Measurements from ENCODE around the gene GALNTL6. TPM values are rescaled to one million over a fixed set of nuclear protein-coding genes. Genes with fewer than 3 reads are reported as not detected.

The GALNTL6 gene
- total RNA-seq, 1 donor from 2014 or later: not detected

DNA sequence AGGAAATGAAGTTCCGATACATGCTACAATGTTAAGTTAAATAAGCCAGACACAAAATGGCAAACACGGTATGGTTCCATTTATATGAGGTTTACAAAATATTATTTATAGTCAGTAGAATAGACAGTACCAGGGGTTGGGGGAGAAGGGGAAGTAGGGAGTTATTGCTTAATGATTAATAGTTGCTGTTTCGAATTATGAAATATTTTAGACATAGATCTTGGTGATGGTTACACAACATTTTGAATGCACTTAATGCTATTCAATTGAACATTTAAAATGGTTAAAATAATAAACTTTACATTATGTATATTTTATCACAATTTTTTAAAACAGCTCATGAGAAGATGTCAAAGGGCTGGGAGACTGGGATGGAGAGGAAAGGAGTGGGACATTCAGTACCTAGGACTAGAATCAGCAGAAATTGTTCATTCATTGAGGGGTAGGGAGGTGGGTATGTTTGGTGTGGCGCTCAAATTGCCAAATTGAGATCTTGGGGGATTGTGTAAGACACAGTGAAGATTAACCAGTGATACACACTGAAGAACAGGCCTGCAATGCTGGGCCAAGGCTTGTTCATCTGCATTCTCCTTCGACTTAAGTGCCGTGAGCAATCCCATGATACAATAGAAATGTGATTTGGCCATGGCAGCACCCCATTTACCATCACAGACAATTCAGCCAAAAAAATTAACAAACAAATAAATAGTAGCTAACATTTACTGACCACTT, 1189.8 kb downstream of the GALNTL6 start:
- Histone ChIP-seq H3K36me3 (ENCODE audit: control insufficient read depth, insufficient read depth, low read length) (no peaks in the 10 kb centered on the region), H3K4me3 (ENCODE audit: low read depth, low read length) (no peak overlapping the region), H3K27me3 (ENCODE audit: control insufficient read depth, insufficient read depth, low read length) (no peaks in the 10 kb centered on the region)
- TF ChIP-seq, protein P1, sequence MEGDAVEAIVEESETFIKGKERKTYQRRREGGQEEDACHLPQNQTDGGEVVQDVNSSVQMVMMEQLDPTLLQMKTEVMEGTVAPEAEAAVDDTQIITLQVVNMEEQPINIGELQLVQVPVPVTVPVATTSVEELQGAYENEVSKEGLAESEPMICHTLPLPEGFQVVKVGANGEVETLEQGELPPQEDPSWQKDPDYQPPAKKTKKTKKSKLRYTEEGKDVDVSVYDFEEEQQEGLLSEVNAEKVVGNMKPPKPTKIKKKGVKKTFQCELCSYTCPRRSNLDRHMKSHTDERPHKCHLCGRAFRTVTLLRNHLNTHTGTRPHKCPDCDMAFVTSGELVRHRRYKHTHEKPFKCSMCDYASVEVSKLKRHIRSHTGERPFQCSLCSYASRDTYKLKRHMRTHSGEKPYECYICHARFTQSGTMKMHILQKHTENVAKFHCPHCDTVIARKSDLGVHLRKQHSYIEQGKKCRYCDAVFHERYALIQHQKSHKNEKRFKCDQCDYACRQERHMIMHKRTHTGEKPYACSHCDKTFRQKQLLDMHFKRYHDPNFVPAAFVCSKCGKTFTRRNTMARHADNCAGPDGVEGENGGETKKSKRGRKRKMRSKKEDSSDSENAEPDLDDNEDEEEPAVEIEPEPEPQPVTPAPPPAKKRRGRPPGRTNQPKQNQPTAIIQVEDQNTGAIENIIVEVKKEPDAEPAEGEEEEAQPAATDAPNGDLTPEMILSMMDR (IDR thresholded peaks at IDR 0.05; ENCODE audit: insufficient read depth, low read length, severe bottlenecking): no peak
- no peak for FAIRE-seq
- no peak for DNase-seq (ENCODE audit: low read depth)

DNA sequence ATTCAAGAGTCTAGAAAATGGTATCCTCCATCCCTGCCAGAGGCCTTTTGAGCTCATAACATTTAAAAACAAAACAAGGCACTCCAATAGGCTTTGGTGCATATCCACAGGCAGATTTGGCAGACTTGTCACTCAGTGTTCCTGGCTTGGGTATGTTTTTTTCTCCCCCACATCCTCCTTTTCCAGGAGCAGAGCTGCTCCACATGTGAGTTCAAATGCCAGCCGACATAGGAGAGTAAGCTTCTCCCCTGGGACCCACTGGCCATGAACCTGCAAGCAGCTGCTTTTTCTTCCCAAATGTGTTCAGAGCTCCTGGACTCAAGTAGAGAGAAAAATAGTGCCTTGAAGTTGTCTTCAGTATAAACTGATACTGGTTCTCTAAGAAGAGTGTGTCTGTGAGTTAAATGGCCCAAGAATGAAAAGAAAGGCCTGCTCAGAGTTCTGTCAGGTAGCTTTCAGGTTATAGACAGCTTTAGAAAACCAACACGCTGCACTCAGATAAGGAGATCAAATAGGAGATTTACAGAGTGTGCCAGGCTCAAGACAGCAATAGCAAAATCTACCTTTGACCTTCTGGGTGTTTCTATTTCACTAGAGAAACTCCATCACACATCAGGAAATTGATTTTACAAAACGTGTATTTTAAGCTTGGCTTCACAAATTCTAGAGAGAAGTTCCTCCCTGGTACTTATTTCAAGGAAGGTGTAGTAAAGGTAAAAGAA, 1192.9 kb downstream of the GALNTL6 start:
- H3K27me3 ChIP-seq (ENCODE audit: control insufficient read depth, insufficient read depth, low read length): no peaks in the 10 kb centered on the region
- no peaks in the 10 kb centered on the region for H3K36me3 ChIP-seq (ENCODE audit: control insufficient read depth, insufficient read depth, low read length)
- FAIRE-seq (no peak), DNase-seq (ENCODE audit: low read depth) (no peak)
- no peak overlapping the region for H3K4me3 ChIP-seq (ENCODE audit: low read depth, low read length)
- TF ChIP-seq, protein P1 (IDR thresholded peaks at IDR 0.05; ENCODE audit: insufficient read depth, low read length, severe bottlenecking): no peak

DNA sequence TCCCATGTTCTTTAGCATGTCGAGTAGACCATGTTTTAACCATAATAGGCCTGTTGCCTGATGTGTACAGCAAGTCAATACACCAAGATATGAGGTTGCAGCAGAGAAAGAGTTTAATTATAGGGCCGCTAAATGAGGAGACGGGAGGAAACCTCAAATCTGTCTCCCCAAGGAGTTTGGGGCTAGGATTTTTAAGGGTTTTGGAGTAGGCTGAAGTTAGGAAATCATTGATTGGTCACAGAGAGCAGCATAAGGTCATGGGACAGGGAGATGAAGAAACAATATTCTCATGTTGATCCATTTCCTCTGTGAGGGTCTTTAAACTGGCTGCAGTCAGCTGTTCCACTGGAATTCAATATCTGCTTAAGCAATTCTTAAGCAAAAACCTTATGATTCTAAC, 1195.2 kb downstream of the GALNTL6 start:
- FAIRE-seq (no peak), DNase-seq (ENCODE audit: low read depth) (no peak)
- H3K4me3 ChIP-seq (ENCODE audit: low read depth, low read length): no peak overlapping the region
- TF ChIP-seq, protein P1 (IDR thresholded peaks at IDR 0.05; ENCODE audit: insufficient read depth, low read length, severe bottlenecking): no peak
- H3K27me3 ChIP-seq (ENCODE audit: control insufficient read depth, insufficient read depth, low read length): no peaks in the 10 kb centered on the region
- H3K36me3 ChIP-seq (ENCODE audit: control insufficient read depth, insufficient read depth, low read length): no peaks in the 10 kb centered on the region

DNA sequence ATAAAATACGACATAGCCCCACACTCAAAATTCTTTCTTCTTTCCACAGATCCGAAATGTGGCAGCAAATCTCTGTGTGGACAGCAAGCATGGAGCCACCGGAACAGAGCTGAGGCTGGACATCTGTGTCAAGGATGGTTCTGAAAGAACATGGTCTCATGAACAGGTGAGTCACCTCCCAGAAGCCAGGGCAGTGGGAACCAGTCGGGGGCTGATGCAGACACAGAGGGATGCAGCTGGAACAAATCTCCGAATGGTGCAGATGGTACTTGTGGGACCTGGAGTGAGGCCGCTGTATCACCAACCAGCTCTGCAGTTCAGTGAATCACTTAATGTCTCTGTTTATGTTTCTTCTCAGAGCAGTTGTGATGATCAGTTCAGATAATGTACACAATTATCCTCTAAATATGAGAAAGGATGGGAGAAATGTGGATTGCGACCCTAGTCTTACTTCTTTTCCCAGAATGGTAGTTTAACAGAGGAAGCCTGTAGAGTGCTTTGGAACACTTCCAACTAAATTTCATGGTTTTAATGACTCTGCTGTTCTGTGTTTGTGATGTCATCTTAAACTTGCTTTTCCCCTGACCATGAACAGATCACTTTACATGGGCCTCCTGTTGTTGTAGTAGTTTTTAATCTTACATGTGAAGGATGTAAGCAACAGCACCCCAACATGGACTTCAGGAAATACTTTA, 1196.1 kb downstream of the GALNTL6 start:
- FAIRE-seq: no peak

DNA sequence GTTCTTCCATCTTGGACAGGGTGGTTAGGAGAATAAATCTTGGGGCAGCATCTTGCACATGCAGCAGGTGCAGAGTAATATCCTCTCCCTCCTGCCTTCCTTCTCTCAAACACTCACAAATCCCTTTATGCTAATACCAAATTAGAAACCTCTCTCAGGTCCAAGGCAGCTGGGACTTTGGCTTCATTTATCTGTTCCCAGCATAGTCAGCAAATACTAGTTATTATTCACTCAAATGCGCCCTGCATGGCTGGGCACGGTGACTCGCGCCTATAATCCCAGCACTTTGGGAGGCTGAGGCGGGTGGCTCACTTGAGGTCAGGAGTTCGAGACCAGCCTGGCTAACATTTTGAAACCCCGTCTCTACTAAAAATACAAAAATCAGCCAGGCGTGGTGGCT, 1199.4 kb downstream of the GALNTL6 start:
- FAIRE-seq: no peak
- Histone ChIP-seq H3K36me3 (ENCODE audit: control insufficient read depth, insufficient read depth, low read length) (no peaks in the 10 kb centered on the region), H3K4me3 (ENCODE audit: low read depth, low read length) (no peak overlapping the region), H3K27me3 (ENCODE audit: control insufficient read depth, insufficient read depth, low read length) (no peaks in the 10 kb centered on the region)
- no peak for DNase-seq (ENCODE audit: low read depth)
- TF ChIP-seq, protein P1 (IDR thresholded peaks at IDR 0.05; ENCODE audit: insufficient read depth, low read length, severe bottlenecking): no peak

More for the DNA sequence above, 1196.1 kb downstream of the GALNTL6 start:
- TF ChIP-seq, protein P1 (IDR thresholded peaks at IDR 0.05; ENCODE audit: insufficient read depth, low read length, severe bottlenecking): no peak
- Histone ChIP-seq H3K36me3 (ENCODE audit: control insufficient read depth, insufficient read depth, low read length) (no peaks in the 10 kb centered on the region), H3K27me3 (ENCODE audit: control insufficient read depth, insufficient read depth, low read length) (no peaks in the 10 kb centered on the region), H3K4me3 (ENCODE audit: low read depth, low read length) (no peak overlapping the region)
- no peak for DNase-seq (ENCODE audit: low read depth)
